ENCODE measurements around the gene CNGB1. TPM values are rescaled to one million over a fixed set of nuclear protein-coding genes. Genes with fewer than 3 reads are reported as not detected.

CNGB1 gene
- total RNA-seq, 3 donors from 2014 or later (not counting 1 experiment from before 2014, with no cell fraction given) = not detected

- Histone ChIP-seq H3K27me3 (ENCODE audit: control insufficient read depth, insufficient read depth, low read length) (no peaks in the 10 kb centered on the region), H3K36me3 (ENCODE audit: control insufficient read depth, insufficient read depth, low read length) (peaks cover 29% of the 10 kb centered on the region), H3K27ac (ENCODE audit: low read length) (peak within 1 kb of the TSS; percentile 86), H3K4me3 (ENCODE audit: low read length) (peak within 1 kb of the TSS; percentile 84), H3K9me3 (ENCODE audit: control insufficient read depth, insufficient read depth, low read length) (no peaks in the 10 kb centered on the region), H3K4me1 (ENCODE audit: control insufficient read depth, insufficient read depth, low read length) (peaks cover 56% of the 10 kb centered on the region)
- Mint-ChIP-seq H3K9me3 (no peaks in the 10 kb centered on the region), H3K27me3 (ENCODE audit: low read depth in 2 of 2) (no peaks in the 10 kb centered on the region), H3K36me3 (no peaks in the 10 kb centered on the region), H3K4me3 (peak within 1 kb of the TSS; percentile 92), H3K4me1 (peaks cover 55 to 64% of the 10 kb centered on the region in 2 donors), H3K27ac (peak within 1 kb of the TSS; percentile 86 to 90)
- ATAC-seq = peak; percentile 78 to 92 (median 80)
- under 1% methylated on average over 79 of the region's 81 CpGs for WGBS (ENCODE audit: insufficient coverage)
- TF ChIP-seq, protein P1, sequence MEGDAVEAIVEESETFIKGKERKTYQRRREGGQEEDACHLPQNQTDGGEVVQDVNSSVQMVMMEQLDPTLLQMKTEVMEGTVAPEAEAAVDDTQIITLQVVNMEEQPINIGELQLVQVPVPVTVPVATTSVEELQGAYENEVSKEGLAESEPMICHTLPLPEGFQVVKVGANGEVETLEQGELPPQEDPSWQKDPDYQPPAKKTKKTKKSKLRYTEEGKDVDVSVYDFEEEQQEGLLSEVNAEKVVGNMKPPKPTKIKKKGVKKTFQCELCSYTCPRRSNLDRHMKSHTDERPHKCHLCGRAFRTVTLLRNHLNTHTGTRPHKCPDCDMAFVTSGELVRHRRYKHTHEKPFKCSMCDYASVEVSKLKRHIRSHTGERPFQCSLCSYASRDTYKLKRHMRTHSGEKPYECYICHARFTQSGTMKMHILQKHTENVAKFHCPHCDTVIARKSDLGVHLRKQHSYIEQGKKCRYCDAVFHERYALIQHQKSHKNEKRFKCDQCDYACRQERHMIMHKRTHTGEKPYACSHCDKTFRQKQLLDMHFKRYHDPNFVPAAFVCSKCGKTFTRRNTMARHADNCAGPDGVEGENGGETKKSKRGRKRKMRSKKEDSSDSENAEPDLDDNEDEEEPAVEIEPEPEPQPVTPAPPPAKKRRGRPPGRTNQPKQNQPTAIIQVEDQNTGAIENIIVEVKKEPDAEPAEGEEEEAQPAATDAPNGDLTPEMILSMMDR (IDR thresholded peaks at IDR 0.05) = peak; percentile 81
- DNase-seq = peak; percentile 91 to 92
- intact Hi-C loops (cut with micrococcal nuclease) = loop anchor here (1.0 to 10.0 kb wide), 4 partner anchors 198 to 336 kb away; partner anchors contain the start of genes ADGRG3, KATNB1 and KIFC3
These were observed 30.1 kb upstream of the CNGB1 start, which contains the start of gene USB1 for GRCh38 chr16:58000706-58001676. Gene USB1, plus strand, starts transcription at chr16:58001407. Its CDS starts 77 bp downstream, at chr16:58001484.

GRCh38 chr16:57999971-58000705, 29.2 kb upstream of the CNGB1 start, which contains the start of gene ZNF319:
Gene ZNF319, minus strand, starts transcription at chr16:58000672. Its CDS starts 2,407 bp downstream, at chr16:57998265.
- peaks cover 55 to 66% of the 10 kb centered on the region in 2 donors for H3K4me1 Mint-ChIP-seq
- peak; percentile 13 to 43 (median 28) for ATAC-seq
- Histone ChIP-seq H3K4me3 (ENCODE audit: low read length) (peak within 1 kb of the TSS; percentile 84), H3K9me3 (ENCODE audit: control insufficient read depth, insufficient read depth, low read length) (no peaks in the 10 kb centered on the region), H3K4me1 (ENCODE audit: control insufficient read depth, insufficient read depth, low read length) (peaks cover 64% of the 10 kb centered on the region), H3K36me3 (ENCODE audit: control insufficient read depth, insufficient read depth, low read length) (peaks cover 34% of the 10 kb centered on the region), H3K27ac (ENCODE audit: low read length) (peak within 1 kb of the TSS; percentile 86), H3K27me3 (ENCODE audit: control insufficient read depth, insufficient read depth, low read length) (no peaks in the 10 kb centered on the region)
- H3K4me3 Mint-ChIP-seq = peak within 1 kb of the TSS; percentile 92
- intact Hi-C loops (cut with micrococcal nuclease) = loop anchor here (2.0 to 10.0 kb wide), 3 partner anchors 101 to 335 kb away; partner anchors contain the start of genes ADGRG3 and KIFC3
- DNase-seq = peak in 1 of 2 donors; percentile 55
- TF ChIP-seq, protein P1 (IDR thresholded peaks at IDR 0.05) = no peak
- H3K27me3 Mint-ChIP-seq (ENCODE audit: low read depth in 2 of 2) = no peaks in the 10 kb centered on the region
- H3K27ac Mint-ChIP-seq = peak within 1 kb of the TSS; percentile 86 to 93
- WGBS (ENCODE audit: insufficient coverage) = under 1% methylated on average over 95 of the region's 95 CpGs
- H3K9me3 Mint-ChIP-seq = no peaks in the 10 kb centered on the region
- H3K36me3 Mint-ChIP-seq = no peaks in the 10 kb centered on the region

DNA sequence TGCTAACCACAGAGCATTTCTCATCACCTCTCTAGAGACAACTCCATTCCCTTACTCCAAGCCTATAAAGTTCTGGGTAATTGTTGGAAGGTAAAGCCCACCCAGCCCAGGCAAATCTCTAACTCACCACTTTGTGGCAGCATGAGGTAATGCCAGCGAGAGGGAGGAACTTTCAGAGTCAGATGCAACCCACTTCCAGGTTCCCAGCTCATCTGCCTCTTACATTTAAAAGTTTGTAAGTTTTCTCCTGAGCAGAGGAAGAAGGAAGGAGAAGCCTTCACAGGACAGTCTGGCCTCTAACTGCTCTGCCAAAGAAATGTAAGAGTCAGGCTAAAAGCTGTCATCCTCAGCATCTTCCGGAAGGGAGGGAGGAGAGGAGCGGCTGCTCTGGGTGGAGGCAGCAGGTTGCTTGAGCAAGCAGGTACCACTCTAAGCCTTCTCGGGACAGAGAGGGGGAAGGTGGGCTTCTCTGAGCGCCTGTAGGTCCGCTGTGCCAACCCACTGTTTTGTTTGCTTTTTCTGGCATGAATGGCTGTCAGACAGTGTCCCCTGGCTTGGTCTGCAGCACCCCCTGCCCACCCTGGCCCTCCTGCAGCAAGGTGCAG, 28.5 kb upstream of the CNGB1 start:
- Mint-ChIP-seq H3K27ac (peak overlapping the region; percentile 86 to 93), H3K27me3 (ENCODE audit: low read depth in 2 of 2) (no peaks in the 10 kb centered on the region), H3K36me3 (peaks cover 2% of the 10 kb centered on the region), H3K4me3 (peak overlapping the region; percentile 92), H3K4me1 (peaks cover 55 to 66% of the 10 kb centered on the region in 2 donors), H3K9me3 (no peaks in the 10 kb centered on the region)
- TF ChIP-seq, protein P1 (IDR thresholded peaks at IDR 0.05) = no peak
- peaks cover 35% of the 10 kb centered on the region for H3K36me3 ChIP-seq (ENCODE audit: control insufficient read depth, insufficient read depth, low read length)
- DNase-seq (peak in 1 of 2 donors; percentile 69), ATAC-seq (no peak)
- no peaks in the 10 kb centered on the region for H3K9me3 ChIP-seq (ENCODE audit: control insufficient read depth, insufficient read depth, low read length)
- peak overlapping the region; percentile 62 for H3K4me3 ChIP-seq (ENCODE audit: low read length)
- intact Hi-C loops (cut with micrococcal nuclease) = loop anchor here (2.0 kb wide), 1 partner anchor 101 kb away; no protein-coding TSS in a partner anchor
- H3K27ac ChIP-seq (ENCODE audit: low read length) = peak overlapping the region; percentile 66
- WGBS (ENCODE audit: insufficient coverage) = 8% methylated on average over 6 of the region's 6 CpGs
- peaks cover 71% of the 10 kb centered on the region for H3K4me1 ChIP-seq (ENCODE audit: control insufficient read depth, insufficient read depth, low read length)
- no peaks in the 10 kb centered on the region for H3K27me3 ChIP-seq (ENCODE audit: control insufficient read depth, insufficient read depth, low read length)

All from natural killer cell (primary cell).